ENCODE data around the gene CALHM6.

Gene CALHM6

DNA sequence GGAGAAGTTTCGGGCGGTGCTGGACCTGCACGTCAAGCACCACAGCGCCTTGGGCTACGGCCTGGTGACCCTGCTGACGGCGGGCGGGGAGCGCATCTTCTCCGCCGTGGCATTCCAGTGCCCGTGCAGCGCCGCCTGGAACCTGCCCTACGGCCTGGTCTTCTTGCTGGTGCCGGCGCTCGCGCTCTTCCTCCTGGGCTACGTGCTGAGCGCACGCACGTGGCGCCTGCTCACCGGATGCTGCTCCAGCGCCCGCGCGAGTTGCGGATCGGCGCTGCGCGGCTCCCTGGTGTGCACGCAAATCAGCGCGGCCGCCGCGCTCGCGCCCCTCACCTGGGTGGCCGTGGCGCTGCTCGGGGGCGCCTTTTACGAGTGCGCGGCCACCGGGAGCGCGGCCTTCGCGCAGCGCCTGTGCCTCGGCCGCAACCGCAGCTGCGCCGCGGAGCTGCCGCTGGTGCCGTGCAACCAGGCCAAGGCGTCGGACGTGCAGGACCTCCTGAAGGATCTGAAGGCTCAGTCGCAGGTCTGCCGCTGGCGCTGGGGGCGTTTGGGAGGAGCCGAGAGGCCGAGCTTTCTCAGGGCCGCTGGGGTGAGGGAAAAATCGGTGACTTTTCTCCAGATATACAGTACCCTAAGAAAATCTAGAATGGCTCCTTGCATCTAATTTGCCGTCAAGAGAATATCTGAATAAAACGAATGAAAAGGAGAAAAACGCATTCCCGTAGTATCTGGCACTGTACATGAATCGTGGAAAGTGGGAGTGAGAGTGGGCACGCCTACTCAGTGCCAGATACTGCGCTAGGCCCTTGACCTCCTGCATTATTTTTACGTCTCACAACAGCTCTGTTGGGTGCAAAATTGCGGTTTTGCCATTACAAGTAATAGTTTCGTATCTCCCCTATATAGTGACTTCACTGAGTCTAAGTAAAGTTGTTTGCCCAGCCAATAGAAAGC lies 1.0 kb downstream of the CALHM6 start:
- TF ChIP-seq, protein P1, sequence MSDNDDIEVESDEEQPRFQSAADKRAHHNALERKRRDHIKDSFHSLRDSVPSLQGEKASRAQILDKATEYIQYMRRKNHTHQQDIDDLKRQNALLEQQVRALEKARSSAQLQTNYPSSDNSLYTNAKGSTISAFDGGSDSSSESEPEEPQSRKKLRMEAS (IDR thresholded peaks at IDR 0.05): peak; percentile 20; the same call in 1 of the 2 replicates
- no peak for TF ChIP-seq TAF1 (IDR thresholded peaks at IDR 0.05; ENCODE audit: low read depth)

DNA sequence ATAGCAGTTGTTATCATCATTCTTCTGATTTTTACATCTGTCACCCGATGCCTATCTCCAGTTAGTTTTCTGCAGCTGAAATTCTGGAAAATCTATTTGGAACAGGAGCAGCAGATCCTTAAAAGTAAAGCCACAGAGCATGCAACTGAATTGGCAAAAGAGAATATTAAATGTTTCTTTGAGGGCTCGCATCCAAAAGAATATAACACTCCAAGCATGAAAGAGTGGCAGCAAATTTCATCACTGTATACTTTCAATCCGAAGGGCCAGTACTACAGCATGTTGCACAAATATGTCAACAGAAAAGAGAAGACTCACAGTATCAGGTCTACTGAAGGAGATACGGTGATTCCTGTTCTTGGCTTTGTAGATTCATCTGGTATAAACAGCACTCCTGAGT lies 2.1 kb downstream of the CALHM6 start:
- TF ChIP-seq EP300 (IDR thresholded peaks at IDR 0.05; ENCODE audit: borderline replicate concordance) (no peak), TEAD4 (IDR thresholded peaks at IDR 0.05) (no peak)

DNA sequence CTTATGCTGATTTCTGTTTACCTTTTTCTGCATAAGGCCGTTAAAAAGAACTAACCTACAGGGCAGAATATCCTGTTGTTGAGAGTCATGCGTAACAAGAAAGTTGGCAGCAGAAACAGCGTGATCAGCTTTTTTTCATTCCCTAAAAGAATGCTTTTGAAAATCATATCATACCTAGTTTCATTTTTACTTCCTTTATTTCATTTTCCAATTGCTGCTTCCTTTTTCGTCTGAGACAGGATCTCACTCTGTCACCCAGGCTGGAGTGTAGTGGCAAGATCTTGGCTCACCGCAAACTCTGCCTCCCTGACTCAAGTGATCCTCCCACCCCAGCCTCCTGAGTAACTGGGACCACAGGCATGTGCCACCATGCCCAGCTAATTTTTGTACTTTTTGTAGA lies 4.1 kb downstream of the CALHM6 start:
- TF ChIP-seq YY1 (IDR thresholded peaks at IDR 0.05; ENCODE audit: low read depth) (no peak), TAF1 (IDR thresholded peaks at IDR 0.05; ENCODE audit: low read depth) (no peak), ZBTB7A (IDR thresholded peaks at IDR 0.05; ENCODE audit: low read depth) (no peak), CEBPB (IDR thresholded peaks at IDR 0.05) (no peak)
- TF ChIP-seq, protein P1 (IDR thresholded peaks at IDR 0.05): no peak
- TF ChIP-seq, protein P2, sequence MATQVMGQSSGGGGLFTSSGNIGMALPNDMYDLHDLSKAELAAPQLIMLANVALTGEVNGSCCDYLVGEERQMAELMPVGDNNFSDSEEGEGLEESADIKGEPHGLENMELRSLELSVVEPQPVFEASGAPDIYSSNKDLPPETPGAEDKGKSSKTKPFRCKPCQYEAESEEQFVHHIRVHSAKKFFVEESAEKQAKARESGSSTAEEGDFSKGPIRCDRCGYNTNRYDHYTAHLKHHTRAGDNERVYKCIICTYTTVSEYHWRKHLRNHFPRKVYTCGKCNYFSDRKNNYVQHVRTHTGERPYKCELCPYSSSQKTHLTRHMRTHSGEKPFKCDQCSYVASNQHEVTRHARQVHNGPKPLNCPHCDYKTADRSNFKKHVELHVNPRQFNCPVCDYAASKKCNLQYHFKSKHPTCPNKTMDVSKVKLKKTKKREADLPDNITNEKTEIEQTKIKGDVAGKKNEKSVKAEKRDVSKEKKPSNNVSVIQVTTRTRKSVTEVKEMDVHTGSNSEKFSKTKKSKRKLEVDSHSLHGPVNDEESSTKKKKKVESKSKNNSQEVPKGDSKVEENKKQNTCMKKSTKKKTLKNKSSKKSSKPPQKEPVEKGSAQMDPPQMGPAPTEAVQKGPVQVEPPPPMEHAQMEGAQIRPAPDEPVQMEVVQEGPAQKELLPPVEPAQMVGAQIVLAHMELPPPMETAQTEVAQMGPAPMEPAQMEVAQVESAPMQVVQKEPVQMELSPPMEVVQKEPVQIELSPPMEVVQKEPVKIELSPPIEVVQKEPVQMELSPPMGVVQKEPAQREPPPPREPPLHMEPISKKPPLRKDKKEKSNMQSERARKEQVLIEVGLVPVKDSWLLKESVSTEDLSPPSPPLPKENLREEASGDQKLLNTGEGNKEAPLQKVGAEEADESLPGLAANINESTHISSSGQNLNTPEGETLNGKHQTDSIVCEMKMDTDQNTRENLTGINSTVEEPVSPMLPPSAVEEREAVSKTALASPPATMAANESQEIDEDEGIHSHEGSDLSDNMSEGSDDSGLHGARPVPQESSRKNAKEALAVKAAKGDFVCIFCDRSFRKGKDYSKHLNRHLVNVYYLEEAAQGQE (IDR thresholded peaks at IDR 0.05; ENCODE audit: low read depth): no peak

DNA sequence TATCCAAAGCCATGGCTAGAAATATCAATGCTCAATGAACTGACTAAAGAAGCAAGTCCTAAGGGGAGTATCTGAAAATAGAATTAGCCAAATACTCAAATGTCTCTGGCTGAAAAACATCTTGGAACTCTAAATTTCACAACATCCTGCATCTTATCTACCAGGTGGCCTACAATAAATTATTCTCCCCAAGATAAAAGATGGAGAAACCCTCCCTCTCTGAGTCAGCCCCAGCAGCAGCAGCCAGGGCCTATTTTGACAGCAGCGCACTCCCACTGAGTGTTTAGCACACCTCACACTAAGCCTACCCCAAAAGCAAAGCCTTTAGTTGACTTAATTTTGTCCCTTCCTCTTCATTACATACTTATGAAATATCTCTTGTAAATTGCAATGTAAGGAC lies 5.9 kb downstream of the CALHM6 start:
- TF ChIP-seq TCF12 (IDR thresholded peaks at IDR 0.05; ENCODE audit: low read depth) (no peak), EGR1 (IDR thresholded peaks at IDR 0.05) (no peak)
- TF ChIP-seq, protein P2 (IDR thresholded peaks at IDR 0.05; ENCODE audit: low read depth): no peak
- TF ChIP-seq, protein P1 (IDR thresholded peaks at IDR 0.05): no peak

DNA sequence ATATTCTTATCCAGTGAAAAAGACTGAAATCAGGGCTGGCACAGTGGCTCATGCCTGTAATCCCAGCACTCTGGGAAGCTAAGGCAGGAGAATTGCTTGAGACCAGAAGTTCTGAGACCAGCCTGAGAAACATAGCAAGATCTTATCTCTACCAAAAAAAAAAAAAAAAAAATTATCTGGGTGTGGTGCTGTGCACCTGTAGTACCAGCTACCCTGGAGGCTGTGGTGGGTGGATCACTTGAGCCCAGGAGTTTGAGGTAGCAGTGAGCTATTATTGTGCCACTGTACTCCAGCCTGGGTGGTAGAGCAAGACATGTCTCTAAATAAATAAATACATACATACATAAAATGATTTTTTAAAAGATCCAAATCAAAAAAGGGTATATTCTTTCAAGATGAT lies 6.3 kb downstream of the CALHM6 start:
- no peak for TF ChIP-seq CREB1 (IDR thresholded peaks at IDR 0.05; ENCODE audit: low read depth)
- TF ChIP-seq, protein P1 (IDR thresholded peaks at IDR 0.05): no peak
- no peak for TF ChIP-seq ZBTB7A (IDR thresholded peaks at IDR 0.05; ENCODE audit: low read depth)
- TF ChIP-seq TCF12 (IDR thresholded peaks at IDR 0.05; ENCODE audit: low read depth): no peak
- TF ChIP-seq EGR1 (IDR thresholded peaks at IDR 0.05): no peak
- TF ChIP-seq NFIC (IDR thresholded peaks at IDR 0.05): no peak
- no peak for TF ChIP-seq YY1 (IDR thresholded peaks at IDR 0.05; ENCODE audit: low read depth)
- no peak for TF ChIP-seq RAD21 (IDR thresholded peaks at IDR 0.05; ENCODE audit: low read depth)
- no peak for TF ChIP-seq TAF1 (IDR thresholded peaks at IDR 0.05; ENCODE audit: low read depth)
- TF ChIP-seq EP300 (IDR thresholded peaks at IDR 0.05; ENCODE audit: borderline replicate concordance): no peak
- TF ChIP-seq FOXM1 (IDR thresholded peaks at IDR 0.05; ENCODE audit: borderline replicate concordance, low read depth): no peak
- no peak for TF ChIP-seq CEBPB (IDR thresholded peaks at IDR 0.05)
- TF ChIP-seq TEAD4 (IDR thresholded peaks at IDR 0.05): no peak
- TF ChIP-seq, protein P3, sequence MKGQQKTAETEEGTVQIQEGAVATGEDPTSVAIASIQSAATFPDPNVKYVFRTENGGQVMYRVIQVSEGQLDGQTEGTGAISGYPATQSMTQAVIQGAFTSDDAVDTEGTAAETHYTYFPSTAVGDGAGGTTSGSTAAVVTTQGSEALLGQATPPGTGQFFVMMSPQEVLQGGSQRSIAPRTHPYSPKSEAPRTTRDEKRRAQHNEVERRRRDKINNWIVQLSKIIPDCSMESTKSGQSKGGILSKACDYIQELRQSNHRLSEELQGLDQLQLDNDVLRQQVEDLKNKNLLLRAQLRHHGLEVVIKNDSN (IDR thresholded peaks at IDR 0.05): no peak
- TF ChIP-seq, protein P2 (IDR thresholded peaks at IDR 0.05; ENCODE audit: low read depth): no peak
